B cell (primary cell): ENCODE results near the gene SP3. TPM values are rescaled to one million over a fixed set of nuclear protein-coding genes. Genes with fewer than 3 reads are reported as not detected.

Experiments used
- ATAC-seq: fragments of 200-7000 bp; cut with Tn5 transposase; one replicate; pipeline ENCODE4 v1.10.0; 2021; ENCODE audit warnings: low read depth, mild to moderate bottlenecking, moderate number of reproducible peaks, moderate library complexity
- CTCF ChIA-PET: fragments of 350-600 bp; sonication (Branson Sonifier 250); formaldehyde crosslinking; loops from one replicate; lab custom pipeline; 2021; ENCODE audit warnings: antibody characterized with exemption, inconsistent platforms; lab: Charles Lee
- POLR2A ChIA-PET: fragments of 350-600 bp; sonication (Branson Sonifier 250); formaldehyde crosslinking; loops from one replicate; lab custom pipeline; 2021; ENCODE audit warnings: antibody characterized with exemption; lab: Charles Lee
- DNase-seq: peaks from one replicate; pipeline ENCODE4 v3.0.0; 2013
- H2AFZ ChIP-seq: 2 replicates; pipeline ENCODE4 v1.6.1; 2012; ENCODE audit warnings: mild to moderate bottlenecking, low read depth, low read length; ENCODE audit not compliant: insufficient read depth, poor library complexity, severe bottlenecking
- H3K27ac ChIP-seq, 2 donors: 1 replicate in 1 of 2; 2 replicates in 1 of 2; pipeline ENCODE4 v1.5.1; 2012 to 2013; ENCODE audit warnings: low read length in 2 of 2, mild to moderate bottlenecking in 2 of 2, moderate library complexity in 1 of 2
- H3K27me3 ChIP-seq, 4 experiments: fragments of 200-600 bp in 1 of 4; sonication (generic) in 1 of 4; replicated peaks in 1 of 4; 1 replicate in 2 of 4; 2 replicates in 2 of 4; pipeline versions ENCODE4 v1.6.1 to v1.7.0; 2013 to 2016; ENCODE audit warnings: low read length in 3 of 4, mild to moderate bottlenecking in 2 of 4, mixed read lengths in 1 of 4, moderate library complexity in 1 of 4; ENCODE audit not compliant: insufficient read depth in 4 of 4, control insufficient read depth in 3 of 4; ENCODE audit errors: control extremely low read depth in 1 of 4
- H3K36me3 ChIP-seq, 2 experiments: replicated peaks in 1 of 2; 1 replicate in 1 of 2; 2 replicates in 1 of 2; pipeline versions ENCODE4 v1.6.1 to v1.7.1; 2013; ENCODE audit warnings: low read length in 1 of 2; ENCODE audit not compliant: insufficient read depth in 2 of 2, control insufficient read depth in 1 of 2; ENCODE audit errors: control extremely low read depth in 1 of 2, extremely low read depth in 1 of 2
- H3K4me1 ChIP-seq, 2 donors: fragments of 200-600 bp in 1 of 2; sonication (generic) in 1 of 2; 1 replicate in 1 of 2; 2 replicates in 1 of 2; pipeline versions ENCODE4 v1.5.1 to v1.6.1; 2013 to 2017; ENCODE audit warnings: low read length in 2 of 2; ENCODE audit not compliant: control insufficient read depth in 2 of 2, insufficient read depth in 2 of 2
- H3K4me2 ChIP-seq: replicated peaks from 2 replicates; pipeline ENCODE3; 2012; ENCODE audit warnings: mild to moderate bottlenecking, low read depth, low read length; ENCODE audit not compliant: poor library complexity, severe bottlenecking
- H3K4me3 ChIP-seq, 5 experiments: fragments of 200-600 bp in 1 of 5; sonication (generic) in 1 of 5; 1 replicate in 3 of 5; 2 replicates in 2 of 5; pipeline versions ENCODE4 v1.5.1 to v1.7.0; 2011 to 2016; ENCODE audit warnings: low read length in 4 of 5, mild to moderate bottlenecking in 4 of 5, low read depth in 2 of 5, control low read depth in 1 of 5, moderate library complexity in 1 of 5; ENCODE audit not compliant: insufficient read depth in 1 of 5; ENCODE audit errors: control extremely low read depth in 1 of 5, extremely low read depth in 1 of 5
- H3K79me2 ChIP-seq: fragments of 200-600 bp; sonication (generic); one replicate; pipeline ENCODE4 v1.6.0; 2016; ENCODE audit warnings: low read length; ENCODE audit not compliant: control insufficient read depth, insufficient read depth
- H3K9ac ChIP-seq: fragments of 200-600 bp; sonication (generic); 2 replicates; pipeline ENCODE4 v1.6.1; 2017; ENCODE audit warnings: mild to moderate bottlenecking, low read length, moderate library complexity
- H3K9me3 ChIP-seq, 3 donors: one replicate each; pipeline versions ENCODE4 v1.6.1 to v1.7.1; 2013; ENCODE audit warnings: low read length in 2 of 3; ENCODE audit not compliant: control insufficient read depth in 2 of 3, insufficient read depth in 1 of 3; ENCODE audit errors: control extremely low read depth in 1 of 3
- H4K20me1 ChIP-seq: 2 replicates; pipeline ENCODE4 v1.6.0; 2012; ENCODE audit warnings: mild to moderate bottlenecking, low read length; ENCODE audit not compliant: insufficient read depth, control insufficient read depth, poor library complexity, severe bottlenecking
- H3K27ac Mint-ChIP-seq: one replicate; pipeline ENCODE4 v1.8.0; 2021; ENCODE audit warnings: mixed read lengths
- H3K27me3 Mint-ChIP-seq: one replicate; pipeline ENCODE4 v1.8.0; 2021; ENCODE audit warnings: mixed read lengths
- H3K4me1 Mint-ChIP-seq: one replicate; pipeline ENCODE4 v1.8.0; 2021; ENCODE audit warnings: mixed read lengths
- H3K4me3 Mint-ChIP-seq: one replicate; pipeline ENCODE4 v1.8.0; 2021; ENCODE audit warnings: mixed read lengths
- H3K9me3 Mint-ChIP-seq: one replicate; pipeline ENCODE4 v1.8.0; 2022; ENCODE audit warnings: mixed read lengths; ENCODE audit not compliant: insufficient read depth
- EZH2 ChIP-seq: IDR thresholded peaks from 2 replicates; pipeline ENCODE4 v1.6.1; 2012; ENCODE audit warnings: borderline replicate concordance, low read depth, mild to moderate bottlenecking, moderate library complexity, low read length; ENCODE audit not compliant: insufficient read depth, poor library complexity, severe bottlenecking
- WGBS: methylation state at CpG from one replicate; pipeline ENCODE4 v1.1.5; 2013; ENCODE audit warnings: missing lambda C conversion rate; ENCODE audit not compliant: insufficient coverage; 5-methylcytosine and 5-hydroxymethylcytosine counted together
- intact Hi-C: fragments of 100-400 bp; cut with micrococcal nuclease; formaldehyde crosslinking; loops from one replicate; pipeline ENCODE4 v1.10.0; 2022
- polyA plus RNA-seq: library from polyadenylated mRNA; depleted of rRNA; stranded (reverse); fragments of >200 nt; gene quantifications from 2 replicates; pipeline ENCODE4 v1.2.3, GENCODE V29; 2012
- total RNA-seq, 2 donors: library from RNA; stranded (reverse); fragments of 120-200 nt in 1 of 2; gene quantifications; 1 replicate in 1 of 2; 2 replicates in 1 of 2; pipeline versions ENCODE4 v1.2.3 to v1.2.4, GENCODE V29; 2013 to 2022
- TF ChIP-seq, protein P1 (sequence below): fragments of 200-600 bp; IDR thresholded peaks from one replicate; pipeline ENCODE4 v1.8.0; 2022; ENCODE audit warnings: antibody characterized with exemption, mild to moderate bottlenecking

The SP3 gene
- total and polyA plus RNA-seq, 2 donors (not counting 1 experiment from before 2014, with no cell fraction given), result 31.9 to 152 TPM

DNA sequence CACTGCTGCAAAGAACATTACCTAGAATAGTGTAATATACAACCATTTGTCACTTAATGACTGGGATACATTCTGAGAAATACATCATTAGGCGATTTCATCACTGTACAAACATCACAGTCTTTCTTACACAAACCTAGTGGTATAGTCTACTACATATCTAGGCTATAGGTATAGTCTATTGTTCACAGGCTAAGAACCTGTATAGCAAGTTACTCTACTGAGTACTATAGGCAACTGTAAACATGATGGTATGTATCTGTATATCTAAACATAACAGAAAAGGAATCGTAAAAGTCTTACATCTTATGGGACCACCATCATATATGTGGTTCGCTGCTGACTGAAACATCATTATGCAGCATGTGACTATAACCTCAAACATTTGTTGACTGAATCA, 21.4 kb downstream of the SP3 start:
- POLR2A ChIA-PET, result no interaction called here
- H3K4me1 Mint-ChIP-seq, result peaks cover 77% of the 10 kb centered on the region
- ATAC-seq (no peak), DNase-seq (no peak)
- CTCF ChIA-PET, result interaction anchor here (1.1 kb wide), 1 partner anchor 95 kb away, joined by 4 read pairs; no protein-coding TSS in a partner anchor
- no peak overlapping the region for H3K9ac ChIP-seq
- H4K20me1 ChIP-seq, result peaks cover 92% of the 10 kb centered on the region
- peaks cover 0 to 11% of the 10 kb centered on the region in 2 experiments for H3K36me3 ChIP-seq
- no peaks in the 10 kb centered on the region for H3K9me3 ChIP-seq
- no peaks in the 10 kb centered on the region for H3K27me3 Mint-ChIP-seq
- no peaks in the 10 kb centered on the region for H3K9me3 Mint-ChIP-seq
- H3K4me3 ChIP-seq, result no peak overlapping the region
- no peak overlapping the region for H3K4me3 Mint-ChIP-seq
- no peak overlapping the region for H3K27ac ChIP-seq
- no CpG with 5 or more reads among the region's 3 CpGs for WGBS
- H3K4me2 ChIP-seq, result no peak overlapping the region
- no peaks in the 10 kb centered on the region for H3K27me3 ChIP-seq
- H3K27ac Mint-ChIP-seq, result no peak overlapping the region
- H3K4me1 ChIP-seq, result peaks cover 45 to 50% of the 10 kb centered on the region in 2 donors
- intact Hi-C loops, result no loop called here
- H2AFZ ChIP-seq, result no peak overlapping the region
- peaks cover 99% of the 10 kb centered on the region for H3K79me2 ChIP-seq
- TF ChIP-seq, protein P1, sequence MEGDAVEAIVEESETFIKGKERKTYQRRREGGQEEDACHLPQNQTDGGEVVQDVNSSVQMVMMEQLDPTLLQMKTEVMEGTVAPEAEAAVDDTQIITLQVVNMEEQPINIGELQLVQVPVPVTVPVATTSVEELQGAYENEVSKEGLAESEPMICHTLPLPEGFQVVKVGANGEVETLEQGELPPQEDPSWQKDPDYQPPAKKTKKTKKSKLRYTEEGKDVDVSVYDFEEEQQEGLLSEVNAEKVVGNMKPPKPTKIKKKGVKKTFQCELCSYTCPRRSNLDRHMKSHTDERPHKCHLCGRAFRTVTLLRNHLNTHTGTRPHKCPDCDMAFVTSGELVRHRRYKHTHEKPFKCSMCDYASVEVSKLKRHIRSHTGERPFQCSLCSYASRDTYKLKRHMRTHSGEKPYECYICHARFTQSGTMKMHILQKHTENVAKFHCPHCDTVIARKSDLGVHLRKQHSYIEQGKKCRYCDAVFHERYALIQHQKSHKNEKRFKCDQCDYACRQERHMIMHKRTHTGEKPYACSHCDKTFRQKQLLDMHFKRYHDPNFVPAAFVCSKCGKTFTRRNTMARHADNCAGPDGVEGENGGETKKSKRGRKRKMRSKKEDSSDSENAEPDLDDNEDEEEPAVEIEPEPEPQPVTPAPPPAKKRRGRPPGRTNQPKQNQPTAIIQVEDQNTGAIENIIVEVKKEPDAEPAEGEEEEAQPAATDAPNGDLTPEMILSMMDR, result no peak
- TF ChIP-seq EZH2, result no peak

DNA sequence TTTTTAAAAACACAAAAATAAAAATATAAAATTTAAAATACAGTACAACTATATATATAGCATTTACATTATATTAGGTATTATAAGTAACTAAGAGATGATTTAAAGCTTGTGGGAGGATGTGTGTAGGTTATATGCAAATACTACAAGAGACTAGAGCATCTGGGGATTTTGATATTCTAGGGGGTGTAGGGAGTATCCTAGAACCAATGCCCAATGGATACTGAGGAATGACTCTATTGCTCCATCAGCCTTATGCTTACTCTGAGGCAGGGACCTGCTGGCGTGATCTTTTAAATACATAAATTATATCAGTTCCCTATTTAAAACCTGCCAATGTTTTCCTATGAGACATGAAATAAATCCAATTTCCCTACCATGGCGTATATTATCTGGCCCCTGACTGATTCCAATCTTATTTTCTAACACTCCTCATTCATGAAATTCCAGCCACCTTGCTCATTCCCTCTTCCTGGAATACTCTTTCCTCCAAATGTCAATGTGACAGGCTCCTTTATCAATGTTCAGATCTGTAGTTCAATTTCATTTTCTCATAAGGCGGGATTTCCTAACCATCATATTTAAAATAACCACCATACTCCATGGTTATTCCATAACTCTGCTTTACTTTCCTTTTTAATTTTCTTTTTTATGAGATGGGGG, 22.2 kb downstream of the SP3 start:
- Histone ChIP-seq H3K36me3 (peaks cover 0 to 7% of the 10 kb centered on the region in 2 experiments), H3K4me3 (no peak overlapping the region), H4K20me1 (peaks cover 95% of the 10 kb centered on the region), H2AFZ (no peak overlapping the region), H3K79me2 (peaks cover 100% of the 10 kb centered on the region), H3K9ac (no peak overlapping the region), H3K9me3 (no peaks in the 10 kb centered on the region), H3K4me2 (peak overlapping the region; percentile 20), H3K4me1 (peaks cover 45 to 52% of the 10 kb centered on the region in 2 donors), H3K27ac (no peak overlapping the region), H3K27me3 (no peaks in the 10 kb centered on the region)
- CTCF ChIA-PET, result no interaction called here
- H3K4me3 Mint-ChIP-seq, result no peak overlapping the region
- ATAC-seq, result no peak
- H3K27me3 Mint-ChIP-seq, result no peaks in the 10 kb centered on the region
- POLR2A ChIA-PET, result no interaction called here
- 92% methylated on average over 2 of the region's 3 CpGs for WGBS
- H3K4me1 Mint-ChIP-seq, result peaks cover 79% of the 10 kb centered on the region
- TF ChIP-seq, protein P1, result no peak
- TF ChIP-seq EZH2, result no peak
- intact Hi-C loops, result no loop called here
- no peak for DNase-seq
- no peaks in the 10 kb centered on the region for H3K9me3 Mint-ChIP-seq
- no peak overlapping the region for H3K27ac Mint-ChIP-seq
